ENCODE data around the gene KAT8.

KAT8 gene

GRCh38 chr16:31117384-31118222 lies at the start of gene KAT8:
TSS of gene KAT8 (plus strand) at chr16:31117664. CDS start at chr16:31117682, 18 bp downstream.
- peak; percentile 98 for DNase-seq

- DNase-seq: peak; percentile 69
Observed at GRCh38 chr16:31071861-31072260, 45.6 kb upstream of the KAT8 start.

GRCh38 chr16:31072540-31073141 lies 44.8 kb upstream of the KAT8 start:
- DNase-seq: peak; percentile 20

- DNase-seq: peak; percentile 85
Observed at GRCh38 chr16:31073142-31073969, 44.1 kb upstream of the KAT8 start.

- DNase-seq: peak; percentile 100
Observed at GRCh38 chr16:31073970-31074813, 43.3 kb upstream of the KAT8 start, which contains the start of the genes ZNF646 and ZNF668. TSS of gene ZNF646 (plus strand) at chr16:31074422. CDS start at chr16:31076325, 1,903 bp downstream. TSS of gene ZNF668 (minus strand) at chr16:31074240. CDS start at chr16:31064459, 9,781 bp downstream.

- no peak for DNase-seq
Observed at GRCh38 chr16:31074814-31075183, 42.7 kb upstream of the KAT8 start.

GRCh38 chr16:31076319-31076718 lies 41.1 kb upstream of the KAT8 start:
- DNase-seq: no peak

- no peak for DNase-seq
Observed at GRCh38 chr16:31077024-31077423, 40.4 kb upstream of the KAT8 start.

- no peak for DNase-seq
Observed at GRCh38 chr16:31077592-31078396, 39.7 kb upstream of the KAT8 start.

GRCh38 chr16:31078597-31079341 lies 38.7 kb upstream of the KAT8 start:
- DNase-seq: no peak

GRCh38 chr16:31079342-31079944 lies 38.0 kb upstream of the KAT8 start:
- DNase-seq: peak; percentile 77

GRCh38 chr16:31080035-31080629 lies 37.3 kb upstream of the KAT8 start:
- no peak for DNase-seq

GRCh38 chr16:31080756-31081419 lies 36.6 kb upstream of the KAT8 start:
- peak; percentile 83 for DNase-seq

- peak; percentile 33 for DNase-seq
Observed at GRCh38 chr16:31081428-31082351, 35.8 kb upstream of the KAT8 start.

GRCh38 chr16:31082368-31083045 lies 35.0 kb upstream of the KAT8 start:
- DNase-seq: no peak

- no peak for DNase-seq
Observed at GRCh38 chr16:31083081-31083480, 34.4 kb upstream of the KAT8 start.

- DNase-seq: no peak
Observed at GRCh38 chr16:31083556-31083955, 33.9 kb upstream of the KAT8 start.
